DND-41 (cell line): ENCODE results near the gene SNAP25.

Experiments
- ATAC-seq: fragments of 200-7000 bp; cut with Tn5 transposase; 3 replicates; pipeline ENCODE4 v1.9.1; 2021; ENCODE audit warnings: low read depth; ENCODE audit not compliant: insufficient read depth
- DNase-seq: peaks from one replicate; pipeline ENCODE4 v3.0.0-alpha.2; 2020
- H2AFZ ChIP-seq: 2 replicates; pipeline ENCODE4 v1.6.0; 2012; ENCODE audit warnings: low read depth, low read length
- H3K27ac ChIP-seq: 2 replicates; pipeline ENCODE4 v1.5.1; 2012; ENCODE audit warnings: low read length, inconsistent platforms
- H3K27me3 ChIP-seq: fragments of 200-600 bp; sonication (generic); 2 replicates; pipeline ENCODE4 v1.6.0; 2012; ENCODE audit warnings: low read length, mild to moderate bottlenecking, inconsistent platforms; ENCODE audit not compliant: insufficient read depth, poor library complexity
- H3K36me3 ChIP-seq: 2 replicates; pipeline ENCODE4 v1.5.1; 2012; ENCODE audit warnings: low read length, inconsistent platforms; ENCODE audit not compliant: insufficient read depth
- H3K4me1 ChIP-seq: 2 replicates; pipeline ENCODE4 v1.5.1; 2012; ENCODE audit warnings: mild to moderate bottlenecking, low read length; ENCODE audit not compliant: insufficient read depth
- H3K4me2 ChIP-seq: 2 replicates; pipeline ENCODE4 v1.6.0; 2012; ENCODE audit warnings: mild to moderate bottlenecking, moderate library complexity, low read length, inconsistent platforms; ENCODE audit not compliant: insufficient read depth
- H3K4me3 ChIP-seq, 2 experiments: fragments of 200-600 bp in 1 of 2; shearing (Covaris generic) in 1 of 2; 2 replicates each; pipeline ENCODE4 v1.5.1; 2012 to 2016; ENCODE audit warnings: inconsistent platforms in 2 of 2, low read length in 2 of 2, mild to moderate bottlenecking in 2 of 2, low read depth in 1 of 2, moderate library complexity in 1 of 2
- H3K79me2 ChIP-seq: 2 replicates; pipeline ENCODE4 v1.6.0; 2012; ENCODE audit warnings: low read length, inconsistent platforms; ENCODE audit not compliant: insufficient read depth
- H3K9ac ChIP-seq: 2 replicates; pipeline ENCODE4 v1.6.0; 2012; ENCODE audit warnings: low read depth, mild to moderate bottlenecking, inconsistent platforms, low read length, moderate library complexity
- H3K9me3 ChIP-seq: 2 replicates; pipeline ENCODE4 v1.5.1; 2012; ENCODE audit warnings: low read length, moderate library complexity, mild to moderate bottlenecking, inconsistent platforms; ENCODE audit not compliant: insufficient read depth, severe bottlenecking
- H4K20me1 ChIP-seq: 2 replicates; pipeline ENCODE4 v1.6.0; 2012; ENCODE audit warnings: low read length; ENCODE audit not compliant: insufficient read depth
- EZH2 ChIP-seq: IDR thresholded peaks from 3 replicates; pipeline ENCODE4 v1.6.1; 2012; ENCODE audit warnings: borderline replicate concordance, low read depth, mild to moderate bottlenecking, moderate library complexity, low read length, inconsistent platforms; ENCODE audit not compliant: severe bottlenecking
- TF ChIP-seq, protein P1 (sequence below): IDR thresholded peaks from 2 replicates; pipeline ENCODE4 v1.5.1; 2012; ENCODE audit warnings: borderline replicate concordance, low read length, moderate library complexity, mild to moderate bottlenecking; ENCODE audit not compliant: poor library complexity, severe bottlenecking; ENCODE audit errors: extremely low read depth

SNAP25 gene

DNA sequence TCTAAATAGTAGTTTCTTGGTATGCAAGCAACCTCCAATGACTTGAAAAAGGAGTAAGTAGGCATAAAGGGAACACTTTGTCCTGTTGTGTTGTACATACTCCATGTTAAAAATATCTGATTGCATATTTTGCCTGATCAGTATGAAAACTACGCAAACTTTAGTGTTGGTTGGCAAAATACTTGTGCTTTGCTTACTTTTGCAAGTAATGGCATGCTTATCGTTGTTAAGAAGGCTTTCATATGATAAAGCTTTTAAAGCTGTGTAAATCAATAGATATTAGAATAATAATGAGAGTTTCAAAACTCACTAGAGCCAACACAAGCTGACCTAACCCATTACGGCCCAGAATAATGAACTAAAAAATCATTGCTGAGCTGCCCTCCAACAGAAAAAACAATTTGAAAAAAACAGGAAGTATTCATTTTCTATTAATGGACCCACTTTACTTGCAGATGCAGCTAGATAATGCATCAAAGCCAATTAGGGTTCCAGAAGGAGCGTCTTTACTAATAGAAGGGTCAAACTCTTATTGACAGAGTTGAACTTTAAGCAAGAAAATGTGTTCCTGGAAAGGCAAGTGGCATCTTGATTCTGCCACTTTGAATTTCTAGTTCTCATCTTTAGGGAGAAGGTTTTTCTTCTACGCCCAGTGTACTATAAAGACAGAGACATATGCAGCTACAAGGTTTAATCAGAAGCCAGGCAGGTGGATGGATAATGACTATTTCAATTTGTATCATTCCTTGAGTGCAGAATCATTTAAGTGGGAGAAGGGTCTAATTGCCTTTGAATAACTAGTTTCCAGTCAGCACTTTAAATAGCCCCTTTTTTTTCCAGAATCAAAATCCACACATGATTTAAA, 82.2 kb downstream of the SNAP25 start:
- no peaks in the 10 kb centered on the region for H3K79me2 ChIP-seq
- no peaks in the 10 kb centered on the region for H3K27me3 ChIP-seq
- H3K4me2 ChIP-seq = no peak overlapping the region
- TF ChIP-seq EZH2 = no peak
- TF ChIP-seq, protein P1, sequence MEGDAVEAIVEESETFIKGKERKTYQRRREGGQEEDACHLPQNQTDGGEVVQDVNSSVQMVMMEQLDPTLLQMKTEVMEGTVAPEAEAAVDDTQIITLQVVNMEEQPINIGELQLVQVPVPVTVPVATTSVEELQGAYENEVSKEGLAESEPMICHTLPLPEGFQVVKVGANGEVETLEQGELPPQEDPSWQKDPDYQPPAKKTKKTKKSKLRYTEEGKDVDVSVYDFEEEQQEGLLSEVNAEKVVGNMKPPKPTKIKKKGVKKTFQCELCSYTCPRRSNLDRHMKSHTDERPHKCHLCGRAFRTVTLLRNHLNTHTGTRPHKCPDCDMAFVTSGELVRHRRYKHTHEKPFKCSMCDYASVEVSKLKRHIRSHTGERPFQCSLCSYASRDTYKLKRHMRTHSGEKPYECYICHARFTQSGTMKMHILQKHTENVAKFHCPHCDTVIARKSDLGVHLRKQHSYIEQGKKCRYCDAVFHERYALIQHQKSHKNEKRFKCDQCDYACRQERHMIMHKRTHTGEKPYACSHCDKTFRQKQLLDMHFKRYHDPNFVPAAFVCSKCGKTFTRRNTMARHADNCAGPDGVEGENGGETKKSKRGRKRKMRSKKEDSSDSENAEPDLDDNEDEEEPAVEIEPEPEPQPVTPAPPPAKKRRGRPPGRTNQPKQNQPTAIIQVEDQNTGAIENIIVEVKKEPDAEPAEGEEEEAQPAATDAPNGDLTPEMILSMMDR = no peak
- DNase-seq (no peak), ATAC-seq (no peak)
- H3K9ac ChIP-seq = no peak overlapping the region
- no peak overlapping the region for H2AFZ ChIP-seq
- no peaks in the 10 kb centered on the region for H3K9me3 ChIP-seq
- no peaks in the 10 kb centered on the region for H3K4me1 ChIP-seq
- H3K27ac ChIP-seq = no peak overlapping the region
- no peak overlapping the region for H3K4me3 ChIP-seq
- H4K20me1 ChIP-seq = no peaks in the 10 kb centered on the region
- no peaks in the 10 kb centered on the region for H3K36me3 ChIP-seq

- Histone ChIP-seq H2AFZ (no peak overlapping the region), H4K20me1 (no peaks in the 10 kb centered on the region), H3K36me3 (no peaks in the 10 kb centered on the region), H3K4me3 (no peak overlapping the region), H3K4me1 (peaks cover 7% of the 10 kb centered on the region; the same call in 1 of the 2 replicates), H3K27me3 (no peaks in the 10 kb centered on the region), H3K9me3 (no peaks in the 10 kb centered on the region), H3K79me2 (no peaks in the 10 kb centered on the region), H3K27ac (no peak overlapping the region), H3K4me2 (no peak overlapping the region), H3K9ac (no peak overlapping the region)
- DNase-seq = no peak
- no peak for ATAC-seq
- TF ChIP-seq, protein P1 = no peak
- no peak for TF ChIP-seq EZH2
Observed at GRCh38 chr20:10303852-10304251, 85.2 kb downstream of the SNAP25 start.

DNA sequence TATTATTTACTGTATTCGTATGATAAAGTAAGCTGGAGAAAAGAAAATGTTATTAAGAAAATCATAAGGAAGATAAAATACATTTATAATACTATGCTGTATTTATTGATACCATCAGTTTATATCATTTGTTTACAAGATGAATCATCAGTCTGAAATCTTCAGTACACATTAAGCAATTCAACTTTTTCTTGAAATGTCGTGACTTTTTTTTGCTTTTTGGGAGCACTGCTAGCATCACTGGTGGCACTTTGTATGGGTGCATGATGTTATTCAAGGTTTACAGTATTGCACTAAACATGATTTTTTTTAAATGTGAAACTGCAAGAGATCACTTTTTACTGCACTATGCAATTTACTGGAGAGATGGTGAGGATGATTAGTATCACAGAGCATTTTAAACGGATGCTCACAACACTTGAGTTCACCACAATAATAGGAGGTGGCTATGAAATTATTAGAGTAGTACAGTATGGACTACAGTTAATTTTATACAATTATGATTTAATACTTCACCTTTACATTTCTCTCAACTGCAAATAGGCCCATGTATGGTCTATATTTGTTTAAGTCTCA, 85.9 kb downstream of the SNAP25 start:
- DNase-seq (no peak), ATAC-seq (no peak)
- no peak for TF ChIP-seq EZH2
- TF ChIP-seq, protein P1 = no peak

More for the DNA sequence above, 85.9 kb downstream of the SNAP25 start:
- no peaks in the 10 kb centered on the region for H4K20me1 ChIP-seq
- no peak overlapping the region for H3K27ac ChIP-seq
- H3K36me3 ChIP-seq = no peaks in the 10 kb centered on the region
- H3K4me1 ChIP-seq = peaks cover 7% of the 10 kb centered on the region; the same call in 1 of the 2 replicates
- H3K9ac ChIP-seq = no peak overlapping the region
- H3K27me3 ChIP-seq = no peaks in the 10 kb centered on the region
- no peak overlapping the region for H3K4me2 ChIP-seq
- H3K79me2 ChIP-seq = no peaks in the 10 kb centered on the region
- H3K9me3 ChIP-seq = no peaks in the 10 kb centered on the region
- no peak overlapping the region for H2AFZ ChIP-seq
- H3K4me3 ChIP-seq = no peak overlapping the region
